Stomach smooth muscle (tissue), 2 donors: Measurements from ENCODE around the gene NAA60.

ENCODE experiments used
- H3K27ac ChIP-seq: one replicate; pipeline ENCODE4 v1.7.0; 2013; ENCODE audit warnings: mild to moderate bottlenecking, low read length, inconsistent platforms
- H3K27me3 ChIP-seq, 2 donors: one replicate each; pipeline ENCODE4 v1.7.0; 2013; ENCODE audit warnings: low read length in 2 of 2; ENCODE audit not compliant: insufficient read depth in 2 of 2, control insufficient read depth in 1 of 2
- H3K36me3 ChIP-seq, 2 donors: one replicate each; pipeline ENCODE4 v1.7.0; 2013; ENCODE audit warnings: low read length in 2 of 2; ENCODE audit not compliant: control insufficient read depth in 2 of 2, insufficient read depth in 2 of 2
- H3K4me1 ChIP-seq: one replicate; pipeline ENCODE4 v1.7.0; 2013; ENCODE audit warnings: low read length; ENCODE audit not compliant: control insufficient read depth, insufficient read depth
- H3K4me3 ChIP-seq, 2 donors: one replicate each; pipeline ENCODE4 v1.7.0; 2013; ENCODE audit warnings: low read length in 2 of 2
- H3K9ac ChIP-seq, 2 donors: one replicate each; pipeline ENCODE4 v1.7.0; 2013; ENCODE audit warnings: low read length in 2 of 2, mild to moderate bottlenecking in 1 of 2
- H3K9me3 ChIP-seq, 2 donors: one replicate each; pipeline ENCODE4 v1.7.0; 2013; ENCODE audit warnings: low read length in 2 of 2; ENCODE audit not compliant: control insufficient read depth in 2 of 2
- donor health status: healthy.
- donor health status: Pancreatic carcinoma.

NAA60 gene

DNA sequence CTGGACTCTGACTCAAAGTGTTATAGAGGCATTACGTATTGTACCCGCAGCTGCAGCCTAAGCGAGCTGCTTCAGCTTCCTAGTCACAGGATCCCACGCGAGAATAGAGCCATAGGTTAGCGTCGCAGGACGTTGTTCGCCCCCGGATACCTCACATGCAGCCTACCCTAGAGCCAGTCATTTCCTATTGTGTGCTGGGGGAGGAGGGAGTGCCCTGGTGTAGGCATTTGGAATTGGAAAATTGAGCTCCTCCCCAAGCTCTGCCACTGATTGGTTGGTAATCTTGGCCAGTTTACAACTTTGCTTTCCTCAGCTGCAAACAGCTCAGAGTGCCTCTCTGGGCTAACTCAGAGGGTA, 530 bp downstream of the NAA60 start:
- Histone ChIP-seq H3K27ac (peak overlapping the region; percentile 55), H3K4me1 (peaks cover 8% of the 10 kb centered on the region)

DNA sequence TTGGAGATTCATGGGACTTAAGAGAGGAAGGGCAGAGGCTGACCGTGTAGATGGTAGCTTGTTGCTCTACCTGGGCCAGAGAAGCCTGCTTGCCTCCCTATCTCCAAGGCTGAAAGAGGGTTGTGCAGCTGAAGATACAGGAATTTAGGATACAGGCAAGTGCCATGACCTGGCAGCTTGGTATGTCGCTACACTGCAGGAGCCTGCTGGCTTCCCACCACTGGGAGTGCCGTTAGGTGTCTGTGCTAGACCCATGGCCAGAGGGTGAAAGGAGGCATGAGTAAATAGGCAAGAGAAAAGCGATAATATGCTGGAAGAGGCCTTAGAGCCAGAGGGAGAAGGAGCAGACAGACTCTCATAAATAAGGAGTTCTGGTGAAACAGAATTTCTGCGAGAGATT, 10.6 kb downstream of the NAA60 start:
- Histone ChIP-seq H3K36me3 (no peaks in the 10 kb centered on the region), H3K27me3 (no peaks in the 10 kb centered on the region), H3K27ac (no peak overlapping the region), H3K4me1 (peaks cover 13% of the 10 kb centered on the region), H3K4me3 (no peak overlapping the region), H3K9me3 (no peaks in the 10 kb centered on the region), H3K9ac (no peak overlapping the region)

More for the DNA sequence above, 530 bp downstream of the NAA60 start:
- H3K36me3 ChIP-seq, result peaks cover 3% of the 10 kb centered on the region in 2 donors
- peak overlapping the region; percentile 72 to 86 for H3K9ac ChIP-seq
- H3K9me3 ChIP-seq, result peaks cover 0 to 3% of the 10 kb centered on the region in 2 donors
- H3K4me3 ChIP-seq, result peak overlapping the region; percentile 72 to 83
- H3K27me3 ChIP-seq, result no peaks in the 10 kb centered on the region

DNA sequence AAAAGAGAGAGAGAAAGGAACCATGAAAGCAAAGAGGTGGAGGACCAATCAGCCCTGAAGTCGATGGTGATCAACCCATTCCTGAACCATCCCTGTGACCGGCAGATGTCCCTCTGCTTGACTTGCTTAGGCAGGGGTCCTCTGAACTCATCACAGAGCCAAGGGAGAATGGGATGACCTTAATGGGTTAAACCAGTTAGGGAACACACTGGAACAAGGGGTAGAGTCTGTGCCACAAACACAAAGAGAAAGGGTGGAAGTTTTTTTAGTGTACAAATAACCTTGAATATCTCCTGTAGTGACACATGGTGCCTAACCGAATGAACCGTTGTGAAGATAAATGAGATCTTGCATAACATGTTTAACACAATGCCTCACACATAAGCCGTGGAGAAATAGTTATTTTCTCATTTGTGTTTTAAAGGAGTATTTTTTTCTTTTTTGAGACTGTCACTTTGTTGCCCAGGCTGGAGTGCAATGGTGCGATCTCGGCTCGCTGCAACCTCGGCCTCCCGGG, 11.2 kb downstream of the NAA60 start:
- H3K4me3 ChIP-seq, result no peak overlapping the region
- H3K9ac ChIP-seq, result no peak overlapping the region
- H3K36me3 ChIP-seq, result no peaks in the 10 kb centered on the region
- no peaks in the 10 kb centered on the region for H3K27me3 ChIP-seq
- peaks cover 19% of the 10 kb centered on the region for H3K4me1 ChIP-seq
- no peaks in the 10 kb centered on the region for H3K9me3 ChIP-seq
- no peak overlapping the region for H3K27ac ChIP-seq

DNA sequence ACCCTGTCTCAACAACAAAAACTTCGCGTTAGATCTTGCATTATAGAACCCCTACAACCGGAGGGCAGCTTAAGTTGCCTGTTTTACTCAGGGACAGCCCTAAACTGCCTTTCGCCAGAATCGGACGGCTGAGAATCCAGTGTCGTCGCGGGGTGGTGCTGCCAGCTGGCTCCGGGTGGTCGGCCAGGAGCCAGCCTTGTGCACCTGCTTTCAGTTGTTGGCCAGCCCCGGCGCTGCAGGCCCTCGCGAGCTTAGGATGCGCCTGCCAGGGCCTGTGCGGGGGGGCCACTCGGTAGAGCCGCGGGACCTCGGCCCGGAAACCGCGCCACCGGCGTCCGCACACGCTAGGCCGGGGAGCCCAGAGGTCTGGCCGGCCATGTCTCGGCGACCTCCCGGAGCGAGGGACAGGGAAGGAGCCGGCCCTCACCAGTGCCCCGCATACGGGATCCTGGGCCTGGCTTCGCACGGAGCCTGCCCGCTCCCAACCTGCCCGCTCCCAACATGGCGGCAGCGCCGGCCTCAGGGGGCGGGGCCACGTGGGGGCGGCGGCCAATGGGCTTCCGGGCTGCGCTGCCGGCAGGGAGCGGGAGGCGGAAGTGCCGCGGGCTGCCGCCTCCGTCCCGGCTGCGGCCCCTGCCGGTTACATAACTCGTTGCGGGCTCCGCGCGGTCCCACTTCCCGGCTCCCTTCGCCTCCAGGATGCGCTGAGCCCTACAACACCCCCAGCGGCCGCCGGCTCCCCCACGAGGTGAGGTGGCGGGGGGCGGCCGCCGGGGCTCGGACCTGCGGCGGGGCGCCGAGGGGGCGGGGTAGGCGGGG, 14.2 kb downstream of the NAA60 start:
- H3K27ac ChIP-seq, result peak overlapping the region; percentile 88
- no peaks in the 10 kb centered on the region for H3K36me3 ChIP-seq
- H3K9me3 ChIP-seq, result no peaks in the 10 kb centered on the region
- H3K27me3 ChIP-seq, result no peaks in the 10 kb centered on the region
- H3K4me1 ChIP-seq, result peaks cover 38% of the 10 kb centered on the region
- H3K4me3 ChIP-seq, result peak overlapping the region; percentile 68 to 95
- H3K9ac ChIP-seq, result peak overlapping the region; percentile 87 to 95

DNA sequence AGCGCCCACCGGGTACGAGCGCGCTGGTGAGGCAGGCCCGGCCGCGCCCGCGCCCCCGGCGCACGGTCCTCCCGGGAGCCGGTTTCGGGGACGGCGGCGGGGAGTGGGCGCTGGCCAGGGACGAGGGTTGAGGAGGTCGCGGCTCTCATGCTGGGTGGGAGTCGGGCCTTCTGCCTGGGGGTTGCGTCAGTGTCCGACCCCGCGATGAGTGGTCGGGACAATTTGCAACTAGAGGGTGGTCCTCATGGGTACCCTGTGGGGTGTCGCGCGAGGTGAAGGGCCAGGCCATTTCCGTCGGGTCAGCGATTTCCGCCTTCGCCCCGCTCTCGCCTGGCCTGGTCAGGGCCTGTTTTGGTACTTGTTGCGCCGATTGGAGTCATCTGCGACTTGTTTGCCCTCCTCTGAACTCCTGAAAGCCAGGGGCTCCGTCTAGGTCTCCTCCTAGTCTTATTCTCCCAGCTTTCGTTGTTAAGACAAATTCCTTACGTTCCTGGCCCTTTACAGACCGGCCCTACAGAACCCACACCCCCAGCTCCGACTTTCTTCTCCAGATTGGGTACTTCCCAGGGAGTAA, 14.9 kb downstream of the NAA60 start:
- Histone ChIP-seq H3K4me1 (peaks cover 38% of the 10 kb centered on the region), H3K9me3 (no peaks in the 10 kb centered on the region), H3K36me3 (no peaks in the 10 kb centered on the region), H3K27me3 (no peaks in the 10 kb centered on the region), H3K4me3 (peak overlapping the region; percentile 81 to 95), H3K9ac (peak overlapping the region; percentile 87 to 93), H3K27ac (peak overlapping the region; percentile 88)

DNA sequence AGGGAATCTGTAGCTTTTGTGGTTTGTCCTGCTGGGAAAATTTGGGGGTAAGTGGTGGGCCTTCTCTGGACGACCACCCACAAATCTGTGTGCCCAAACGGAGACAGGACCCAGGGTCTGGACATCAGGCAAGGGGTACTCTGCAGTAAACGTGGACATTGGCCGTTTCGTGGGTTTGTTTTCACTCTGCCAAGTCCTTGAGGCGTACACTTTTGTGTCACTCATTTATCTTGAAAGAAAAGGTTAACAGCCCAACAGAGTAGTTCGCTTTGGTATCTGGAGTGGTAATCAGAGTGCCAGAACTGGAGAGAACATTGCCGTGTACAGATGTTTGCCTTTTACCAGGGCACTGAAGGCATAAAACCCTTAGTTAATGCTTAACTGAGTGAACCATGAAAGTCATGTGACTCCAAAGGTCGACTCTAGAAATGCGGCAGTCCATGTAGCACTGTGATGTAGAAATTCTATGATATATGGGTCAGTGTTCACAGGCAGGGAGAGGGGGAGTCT, 15.4 kb downstream of the NAA60 start:
- Histone ChIP-seq H3K27me3 (no peaks in the 10 kb centered on the region), H3K9me3 (no peaks in the 10 kb centered on the region), H3K9ac (peak overlapping the region; percentile 87 to 93), H3K27ac (peak overlapping the region; percentile 88), H3K36me3 (no peaks in the 10 kb centered on the region), H3K4me1 (peaks cover 38% of the 10 kb centered on the region), H3K4me3 (peak overlapping the region; percentile 81 to 95)

DNA sequence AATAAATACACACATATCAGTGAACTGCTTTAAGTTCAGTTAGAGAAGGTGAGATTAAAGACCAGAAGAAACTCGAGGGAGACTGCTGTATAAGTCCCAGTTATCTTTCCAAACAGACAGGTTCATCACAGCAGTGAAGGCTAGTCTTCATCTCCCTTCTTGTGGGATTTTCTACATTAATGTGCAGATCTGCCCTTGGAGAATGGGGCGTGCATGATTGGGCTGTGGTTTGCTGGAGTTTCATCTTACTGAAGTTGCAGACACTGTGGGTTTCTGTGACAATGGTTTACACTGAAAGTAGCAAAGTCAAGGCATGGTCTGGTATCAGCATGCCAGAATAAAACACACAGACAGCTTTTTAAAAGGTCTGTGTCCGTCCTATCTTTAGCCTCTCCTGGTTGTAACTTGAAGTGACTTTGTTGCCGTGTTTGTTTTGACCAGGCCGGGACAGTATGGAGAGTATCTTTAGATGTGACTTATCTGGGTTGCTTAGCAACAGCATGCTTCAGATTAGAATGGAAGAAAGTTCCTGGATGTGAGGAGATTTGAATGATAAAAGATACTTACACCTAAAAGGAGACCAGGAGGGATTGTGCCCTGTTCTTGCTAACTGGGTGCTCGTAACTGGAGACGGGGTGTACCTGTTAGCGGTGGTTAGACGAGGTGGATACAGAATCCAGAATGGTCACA, 16.1 kb downstream of the NAA60 start:
- Histone ChIP-seq H3K9ac (peak overlapping the region; percentile 87 to 93), H3K27me3 (no peaks in the 10 kb centered on the region), H3K4me1 (peaks cover 41% of the 10 kb centered on the region), H3K9me3 (no peaks in the 10 kb centered on the region), H3K36me3 (no peaks in the 10 kb centered on the region), H3K27ac (peak overlapping the region; percentile 88), H3K4me3 (peak overlapping the region; percentile 81 to 95)

DNA sequence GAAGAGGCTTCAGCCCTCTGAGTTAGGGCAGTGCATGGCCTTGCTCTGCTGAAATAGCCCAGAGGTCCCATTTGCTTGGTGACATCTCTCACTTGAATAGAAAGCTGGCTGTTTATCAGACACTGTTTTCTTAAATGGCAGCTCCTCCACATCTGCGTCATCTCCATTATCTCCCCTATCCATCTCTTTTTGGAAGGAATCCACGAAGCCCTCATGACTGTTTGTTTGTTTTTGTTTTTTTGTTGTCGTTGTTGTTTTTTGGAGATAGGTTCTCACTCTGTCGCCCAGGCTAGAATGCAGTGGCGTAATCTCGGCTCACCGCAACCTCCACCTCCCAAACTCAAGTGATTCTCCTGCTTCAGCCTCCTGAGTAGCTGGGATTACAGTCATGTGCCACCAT, 16.6 kb downstream of the NAA60 start:
- Histone ChIP-seq H3K27me3 (no peaks in the 10 kb centered on the region), H3K4me1 (peaks cover 43% of the 10 kb centered on the region), H3K36me3 (no peaks in the 10 kb centered on the region), H3K9ac (no peak overlapping the region), H3K27ac (no peak overlapping the region), H3K4me3 (peak overlapping the region in 1 of 2 donors; percentile 81), H3K9me3 (no peaks in the 10 kb centered on the region)

DNA sequence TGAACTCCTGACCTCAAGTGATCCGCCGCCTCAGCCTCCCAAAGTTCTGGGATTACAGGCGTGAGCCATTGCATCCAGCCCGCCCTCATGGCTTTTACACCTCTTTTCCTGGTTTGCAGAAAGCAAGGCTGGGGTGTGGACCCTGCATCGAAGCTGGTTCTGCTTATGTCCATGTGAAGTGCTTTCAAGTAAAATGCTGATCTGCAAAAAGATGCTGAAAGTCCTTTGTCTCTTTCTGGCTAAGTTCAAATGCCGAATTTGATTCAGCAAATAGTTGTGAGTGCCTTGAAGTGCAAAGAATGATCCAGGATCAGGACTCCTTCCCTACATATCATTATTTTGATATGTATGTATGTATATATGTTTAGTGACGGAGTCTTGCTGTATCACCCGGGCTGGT, 17.1 kb downstream of the NAA60 start:
- H3K27ac ChIP-seq, result no peak overlapping the region
- no peak overlapping the region for H3K4me3 ChIP-seq
- no peak overlapping the region for H3K9ac ChIP-seq
- H3K27me3 ChIP-seq, result no peaks in the 10 kb centered on the region
- no peaks in the 10 kb centered on the region for H3K9me3 ChIP-seq
- no peaks in the 10 kb centered on the region for H3K36me3 ChIP-seq
- H3K4me1 ChIP-seq, result peaks cover 43% of the 10 kb centered on the region

DNA sequence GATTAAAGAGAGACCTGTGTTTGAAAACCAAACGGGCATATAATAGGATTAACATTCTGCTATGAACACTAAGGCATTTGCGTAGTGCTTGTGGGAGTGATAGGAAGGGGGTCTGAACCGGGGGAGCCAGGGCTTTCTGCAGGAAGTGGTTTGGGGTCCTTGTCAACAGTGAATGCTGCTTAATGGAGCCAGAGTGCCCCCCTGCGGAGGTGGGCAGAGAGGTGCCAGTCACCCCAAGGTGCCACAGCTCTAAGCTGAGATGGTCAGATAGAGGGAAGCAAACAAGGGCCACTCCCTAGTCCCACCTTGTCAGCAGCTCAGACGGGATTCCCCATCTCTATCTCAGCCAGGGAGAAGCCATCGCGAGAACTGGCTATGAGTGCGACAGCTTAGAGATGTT, 17.7 kb downstream of the NAA60 start:
- Histone ChIP-seq H3K9me3 (no peaks in the 10 kb centered on the region), H3K27ac (no peak overlapping the region), H3K4me1 (peaks cover 43% of the 10 kb centered on the region), H3K27me3 (no peaks in the 10 kb centered on the region), H3K4me3 (no peak overlapping the region), H3K9ac (no peak overlapping the region), H3K36me3 (peaks cover 3% of the 10 kb centered on the region in 2 donors)
